Vagina (tissue), 2 donors: ENCODE data around the gene RB1. TPM values are rescaled to one million over a fixed set of nuclear protein-coding genes. Genes with fewer than 3 reads are reported as not detected.

Experiments
- DNase-seq, 2 donors: peaks; one replicate each; pipeline ENCODE4 v3.0.0-alpha.2; 2017; ENCODE audit errors: extremely low spot score in 2 of 2
- H3K27ac ChIP-seq: fragments of 200-600 bp; sonication (generic); one replicate; pipeline ENCODE4 v1.5.1; 2019
- H3K27me3 ChIP-seq: fragments of 200-600 bp; sonication (generic); one replicate; pipeline ENCODE4 v1.5.1; 2019
- H3K36me3 ChIP-seq, 2 donors: fragments of 200-600 bp; sonication (generic); one replicate each; pipeline ENCODE4 v1.5.1; 2017 to 2019
- H3K4me1 ChIP-seq: fragments of 200-600 bp; sonication (generic); one replicate; pipeline ENCODE4 v1.5.1; 2019
- H3K4me3 ChIP-seq, 2 donors: fragments of 200-600 bp; sonication (generic); 1 replicate in 1 of 2; 2 replicates in 1 of 2; pipeline ENCODE4 v1.5.1; 2016 to 2019
- H3K9me3 ChIP-seq: fragments of 200-600 bp; sonication (generic); one replicate; pipeline ENCODE4 v1.5.1; 2019
- CTCF ChIP-seq, 3 experiments: fragments of 450-650 bp in 2 of 3; fragments of 200-600 bp in 1 of 3; sonication (generic) in 1 of 3; IDR thresholded peaks; one replicate each; pipeline ENCODE4 v1.5.1; 2017 to 2019; ENCODE audit warnings: antibody characterized with exemption in 3 of 3, mild to moderate bottlenecking in 2 of 3, moderate library complexity in 2 of 3
- POLR2A ChIP-seq, 2 donors: fragments of 450-650 bp; IDR thresholded peaks; one replicate each; pipeline ENCODE4 v1.6.1; 2017; ENCODE audit warnings: antibody characterized with exemption in 2 of 2, mild to moderate bottlenecking in 2 of 2, moderate library complexity in 2 of 2
- POLR2AphosphoS5 ChIP-seq, 2 donors: sonication (generic); formaldehyde crosslinking; IDR thresholded peaks; one replicate each; pipeline ENCODE4 v1.9.0; 2017; ENCODE audit warnings: antibody characterized with exemption in 2 of 2, mild to moderate bottlenecking in 2 of 2, low read depth in 1 of 2; ENCODE audit not compliant: insufficient read depth in 1 of 2
- intact Hi-C: fragments of 100-400 bp; cut with DNase I; formaldehyde crosslinking; loops from one replicate; pipeline ENCODE4 v1.15.1; 2023
- total RNA-seq: library from RNA; depleted of rRNA; stranded (reverse); fragments of >200 nt; gene quantifications from one replicate; pipeline ENCODE4 v1.2.3, GENCODE V29; 2016

The RB1 gene
- total RNA-seq, 1 donor from 2014 or later = 34.4 TPM

GRCh38 chr13:48491423-48492095 lies 188.0 kb downstream of the RB1 start:
- no peak for DNase-seq
- no peaks in the 10 kb centered on the region for H3K36me3 ChIP-seq
- H3K27me3 ChIP-seq = no peaks in the 10 kb centered on the region
- no peaks in the 10 kb centered on the region for H3K9me3 ChIP-seq
- H3K4me1 ChIP-seq = peaks cover 59% of the 10 kb centered on the region
- peak overlapping the region; percentile 66 for H3K27ac ChIP-seq
- peak overlapping the region; percentile 32 to 42 for H3K4me3 ChIP-seq
- TF ChIP-seq POLR2AphosphoS5 (IDR thresholded peaks at IDR 0.05; ENCODE audit: insufficient read depth in 1 of 2, low read depth in 1 of 2) (no peak), POLR2A (IDR thresholded peaks at IDR 0.05) (no peak), CTCF (IDR thresholded peaks at IDR 0.05) (no peak)
- intact Hi-C loops = no loop called here

DNA sequence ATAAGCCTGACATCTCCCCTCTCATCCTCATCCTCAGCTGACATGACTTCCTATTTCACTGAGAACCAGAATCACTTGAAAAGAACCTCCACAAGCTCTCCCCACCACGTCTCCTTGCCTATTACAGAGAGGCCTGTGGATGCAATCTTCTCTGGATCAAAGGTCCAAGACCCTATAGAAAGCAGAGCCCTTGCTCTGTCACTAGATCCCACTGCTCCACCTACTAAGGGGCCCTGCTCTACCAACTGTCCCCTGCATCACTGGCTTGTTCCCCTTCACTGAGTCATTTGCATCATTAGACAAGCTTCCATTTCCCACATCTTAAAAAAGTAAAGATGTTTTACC lies 188.5 kb downstream of the RB1 start:
- TF ChIP-seq CTCF (IDR thresholded peaks at IDR 0.05) (no peak), POLR2AphosphoS5 (IDR thresholded peaks at IDR 0.05; ENCODE audit: insufficient read depth in 1 of 2, low read depth in 1 of 2) (no peak), POLR2A (IDR thresholded peaks at IDR 0.05) (no peak)
- intact Hi-C loops = no loop called here
- no peak for DNase-seq
- H3K36me3 ChIP-seq = no peaks in the 10 kb centered on the region
- peak overlapping the region; percentile 66 for H3K27ac ChIP-seq
- no peaks in the 10 kb centered on the region for H3K9me3 ChIP-seq
- H3K27me3 ChIP-seq = no peaks in the 10 kb centered on the region
- H3K4me3 ChIP-seq = peak overlapping the region; percentile 32 to 42
- peaks cover 62% of the 10 kb centered on the region for H3K4me1 ChIP-seq

DNA sequence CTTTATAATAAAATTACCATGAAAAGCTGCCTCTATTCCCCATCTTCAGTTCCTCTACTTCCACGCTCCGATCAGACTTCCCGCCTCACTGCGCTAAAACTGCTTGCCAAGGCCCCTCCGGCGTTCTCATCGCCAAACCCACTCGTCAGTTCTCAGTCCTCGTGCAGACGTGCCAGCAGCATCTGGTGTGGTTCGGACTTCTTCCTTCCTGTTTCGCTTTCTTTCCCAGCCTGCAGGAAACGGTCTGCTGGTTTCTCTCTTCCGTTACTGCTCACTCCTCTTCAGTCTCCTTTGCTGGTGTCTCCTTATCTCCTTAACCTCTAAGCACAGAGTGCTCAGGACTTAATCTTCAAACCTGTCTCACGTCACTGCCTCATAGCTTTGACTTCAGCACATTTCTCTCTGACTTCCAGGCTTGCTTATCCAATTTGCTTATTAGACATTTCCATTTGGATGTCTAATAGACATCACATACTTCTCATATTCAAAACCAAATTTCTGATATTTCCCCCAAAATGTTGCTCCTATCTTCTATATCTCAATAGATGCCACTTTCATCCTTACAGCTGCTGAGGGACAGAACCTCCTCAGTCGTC lies 189.0 kb downstream of the RB1 start:
- H3K27ac ChIP-seq = peak overlapping the region; percentile 66
- no peaks in the 10 kb centered on the region for H3K27me3 ChIP-seq
- H3K4me1 ChIP-seq = peaks cover 62% of the 10 kb centered on the region
- no peaks in the 10 kb centered on the region for H3K36me3 ChIP-seq
- TF ChIP-seq POLR2AphosphoS5 (IDR thresholded peaks at IDR 0.05; ENCODE audit: insufficient read depth in 1 of 2, low read depth in 1 of 2) = peak; percentile 75 to 77
- TF ChIP-seq CTCF (IDR thresholded peaks at IDR 0.05) = no peak
- peak in 1 of 2 donors; percentile 4 for TF ChIP-seq POLR2A (IDR thresholded peaks at IDR 0.05)
- no peak for DNase-seq
- H3K4me3 ChIP-seq = peak overlapping the region; percentile 32 to 42
- no peaks in the 10 kb centered on the region for H3K9me3 ChIP-seq
- intact Hi-C loops = no loop called here

DNA sequence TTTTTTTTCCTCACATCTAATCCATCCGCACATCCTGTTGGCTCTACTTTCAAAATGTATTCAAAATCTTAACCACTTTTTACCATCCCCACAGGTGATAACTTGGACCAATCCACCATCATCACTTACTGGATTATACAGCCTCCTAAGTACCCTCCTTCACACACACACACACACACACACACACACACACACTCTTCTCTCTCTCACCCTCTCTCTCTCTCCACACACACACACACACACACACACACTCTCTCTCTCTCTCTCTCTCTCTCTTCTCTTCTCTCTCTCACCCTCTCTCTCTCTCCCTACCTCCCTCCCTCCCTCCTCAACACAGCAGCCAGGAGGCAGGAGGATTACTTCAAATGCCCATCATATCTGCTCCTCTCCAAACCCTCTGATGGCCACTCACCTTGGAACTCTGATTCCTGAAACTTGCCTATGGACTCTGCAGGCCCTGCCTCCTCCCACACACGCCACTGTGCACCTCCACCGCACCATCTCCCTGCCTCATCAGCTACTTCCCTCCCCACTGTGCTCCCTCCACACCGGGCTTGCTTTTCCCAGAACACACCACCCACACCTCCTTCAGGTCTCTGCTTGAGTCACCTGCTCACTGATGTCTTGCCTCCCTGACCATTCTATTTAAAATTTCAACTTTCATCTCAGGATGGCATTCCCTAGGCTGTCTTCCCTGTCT lies 189.7 kb downstream of the RB1 start:
- peak overlapping the region; percentile 66 for H3K27ac ChIP-seq
- TF ChIP-seq POLR2AphosphoS5 (IDR thresholded peaks at IDR 0.05; ENCODE audit: insufficient read depth in 1 of 2, low read depth in 1 of 2) (no peak), POLR2A (IDR thresholded peaks at IDR 0.05) (no peak), CTCF (IDR thresholded peaks at IDR 0.05) (no peak)
- H3K36me3 ChIP-seq = no peaks in the 10 kb centered on the region
- no peak for DNase-seq
- peaks cover 62% of the 10 kb centered on the region for H3K4me1 ChIP-seq
- no peaks in the 10 kb centered on the region for H3K27me3 ChIP-seq
- no peaks in the 10 kb centered on the region for H3K9me3 ChIP-seq
- H3K4me3 ChIP-seq = peak overlapping the region in 1 of 2 donors; percentile 32
- intact Hi-C loops = no loop called here

GRCh38 chr13:48493851-48494250 lies 190.3 kb downstream of the RB1 start:
- Histone ChIP-seq H3K27me3 (no peaks in the 10 kb centered on the region), H3K4me3 (no peak overlapping the region), H3K36me3 (no peaks in the 10 kb centered on the region), H3K9me3 (no peaks in the 10 kb centered on the region), H3K27ac (peak overlapping the region; percentile 66), H3K4me1 (peaks cover 62% of the 10 kb centered on the region)
- intact Hi-C loops = no loop called here
- no peak for DNase-seq
- no peak for TF ChIP-seq CTCF (IDR thresholded peaks at IDR 0.05)
- no peak for TF ChIP-seq POLR2A (IDR thresholded peaks at IDR 0.05)
- TF ChIP-seq POLR2AphosphoS5 (IDR thresholded peaks at IDR 0.05; ENCODE audit: insufficient read depth in 1 of 2, low read depth in 1 of 2) = no peak
